Spleen (tissue), 7 donors: ENCODE results near the gene SLC13A3.

Experiments used
- CTCF ChIP-seq, 11 experiments: fragments of 200-600 bp in 7 of 11; fragments of 450-650 bp in 4 of 11; sonication (generic) in 4 of 11; IDR thresholded peaks in 8 of 11; conservative IDR thresholded peaks in 3 of 11; 1 replicate in 7 of 11; 2 replicates in 4 of 11; pipeline versions ENCODE4 v1.4.0 to v1.8.0; 2016 to 2021; ENCODE audit warnings: antibody characterized with exemption in 11 of 11, inconsistent platforms in 4 of 11, mild to moderate bottlenecking in 1 of 11
- POLR2AphosphoS5 ChIP-seq, 3 donors: sonication (generic); formaldehyde crosslinking; IDR thresholded peaks; one replicate each; pipeline ENCODE4 v1.5.1; 2017; ENCODE audit warnings: antibody characterized with exemption in 3 of 3
- donor health status: DM: no; HTN: no; CAD: no; lungs with moderate emphysema.
- donor health status: DM: no; HTN: no; CAD: no.
- donor health status: DM: no; HTN: no; CAD: no.

DNA sequence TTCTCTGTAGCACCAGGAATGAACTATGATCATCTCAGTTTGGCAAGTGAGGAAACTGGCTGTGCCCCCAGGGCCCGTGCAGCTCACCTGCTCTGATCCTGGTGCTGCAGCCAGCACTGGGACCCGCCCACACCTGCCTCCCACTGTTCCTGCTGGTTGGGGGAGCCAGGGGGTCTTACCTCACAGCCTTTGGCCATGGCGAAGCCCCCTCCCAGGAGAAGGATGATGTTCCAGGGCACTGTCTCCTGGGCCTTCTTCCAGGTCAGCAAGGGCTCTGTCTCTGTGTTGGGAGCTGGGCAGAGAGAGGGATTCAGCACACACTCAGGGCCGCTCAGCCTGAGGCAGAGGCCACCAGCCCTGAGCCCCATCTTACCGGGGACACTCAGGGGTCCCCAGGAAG is 75.9 kb downstream of the SLC13A3 start:
- TF ChIP-seq CTCF (IDR thresholded peaks at IDR 0.05 in 8 of 11, conservative IDR thresholded peaks at IDR 0.05 in 3 of 11) (no peak), POLR2AphosphoS5 (IDR thresholded peaks at IDR 0.05) (no peak)
